GM19239 (cell line): ENCODE results near the gene CFAP97.
"Not testable (repeated sequence)": the region's sequence is repeated elsewhere in the genome, so short reads cannot be mapped to it uniquely, and the experiment has no call there.

Source experiments
- DNase-seq: peaks from one replicate; pipeline ENCODE4 v3.0.0; 2011; ENCODE audit warnings: low spot score; ENCODE audit not compliant: insufficient read length
- FAIRE-seq: peaks from 2 replicates; lab custom pipeline; 2011; peaks lifted over from hg19 to GRCh38; lab: Jason Lieb, UNC

Gene CFAP97

DNA sequence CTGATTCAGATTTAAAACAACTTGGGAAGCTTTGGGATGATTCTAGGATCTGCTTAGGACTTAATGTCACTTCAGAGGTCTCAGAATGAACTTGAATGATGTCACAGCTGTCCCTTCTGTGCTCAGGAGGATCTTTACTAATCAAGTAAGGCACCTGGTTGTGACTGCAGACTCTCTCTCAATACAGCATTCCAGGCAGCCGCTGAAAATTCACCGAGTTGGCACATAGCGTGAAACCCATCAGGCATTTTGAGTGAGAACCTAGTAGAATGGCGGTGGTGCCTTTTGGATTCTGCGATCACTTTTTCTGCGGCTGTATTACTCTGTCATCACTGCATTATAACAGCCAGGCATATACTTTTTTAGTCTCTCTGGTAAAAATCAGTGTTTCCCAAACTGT is 22.1 kb upstream of the CFAP97 start:
- FAIRE-seq (no peak), DNase-seq (no peak)

- FAIRE-seq (no peak), DNase-seq (no peak)
Measured at GRCh38 chr4:185224597-185224996, 20.8 kb upstream of the CFAP97 start.

- no peak for DNase-seq
- FAIRE-seq, result peak; percentile 4
Measured at GRCh38 chr4:185222598-185222997, 18.8 kb upstream of the CFAP97 start.

GRCh38 chr4:185221912-185222311 is 18.1 kb upstream of the CFAP97 start:
- FAIRE-seq (no peak), DNase-seq (no peak)

GRCh38 chr4:185221491-185221890 is 17.7 kb upstream of the CFAP97 start:
- FAIRE-seq, result peak; percentile 11

GRCh38 chr4:185219551-185220344 is 15.9 kb upstream of the CFAP97 start:
- FAIRE-seq, result peak; percentile 86
- DNase-seq, result no peak

More at GRCh38 chr4:185221491-185221890, 17.7 kb upstream of the CFAP97 start:
- DNase-seq, result no peak

GRCh38 chr4:185218312-185218711 is 14.5 kb upstream of the CFAP97 start:
- FAIRE-seq (no peak), DNase-seq (no peak)

- FAIRE-seq, result no peak
- DNase-seq, result no peak
Measured at GRCh38 chr4:185217408-185217975, 13.7 kb upstream of the CFAP97 start.

GRCh38 chr4:185215261-185215660 is 11.5 kb upstream of the CFAP97 start:
- FAIRE-seq, result no peak
- DNase-seq, result no peak

DNA sequence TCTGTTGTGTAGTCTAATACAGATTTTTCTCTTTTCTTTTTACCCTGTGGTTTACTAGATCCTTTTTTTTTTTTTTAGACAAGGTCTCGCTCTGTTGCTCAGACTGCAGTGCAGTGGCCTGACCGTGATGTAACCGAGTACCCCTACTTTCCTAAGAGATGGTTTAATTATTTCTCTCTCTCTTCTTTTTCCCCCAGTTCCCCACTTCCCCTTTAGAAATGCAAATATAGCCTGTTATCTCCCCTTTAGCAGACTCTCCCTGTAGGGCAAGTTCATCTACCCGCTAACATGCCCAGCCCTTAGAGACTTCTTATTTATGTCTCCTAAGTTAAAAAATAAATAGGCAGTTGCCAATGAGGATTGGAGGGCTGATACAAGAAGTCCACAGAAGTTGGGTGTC is 10.1 kb upstream of the CFAP97 start:
- FAIRE-seq, result peak; percentile 67
- peak; percentile 67 for DNase-seq

DNA sequence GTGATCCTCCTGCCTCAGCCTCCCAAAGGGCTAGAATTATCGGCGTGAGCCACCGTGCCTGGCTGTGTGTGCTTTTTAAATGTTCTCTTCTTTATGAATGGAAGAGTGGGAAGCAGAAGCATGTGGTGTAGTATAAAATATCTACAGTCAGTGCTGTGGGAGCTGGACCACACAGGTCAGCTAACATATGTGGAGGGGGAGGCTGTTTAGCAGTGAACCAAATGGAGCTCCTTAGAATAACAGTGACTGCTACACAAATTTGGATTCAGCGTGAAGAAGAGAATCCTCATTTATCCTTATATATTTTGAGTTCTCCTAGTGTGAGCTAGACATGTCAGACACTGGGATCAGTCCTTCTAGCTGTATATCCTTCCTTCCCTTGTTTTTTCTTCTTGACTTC is 8.8 kb upstream of the CFAP97 start:
- peak; percentile 47 for FAIRE-seq

GRCh38 chr4:185211641-185212040 is 7.8 kb upstream of the CFAP97 start:
- DNase-seq (no peak), FAIRE-seq (no peak)

More for the DNA sequence above, 8.8 kb upstream of the CFAP97 start:
- DNase-seq, result no peak

GRCh38 chr4:185211035-185211434 is 7.2 kb upstream of the CFAP97 start:
- DNase-seq (no peak), FAIRE-seq (peak; percentile 56)

- FAIRE-seq (peak; percentile 72), DNase-seq (no peak)
Measured at GRCh38 chr4:185210102-185210981, 6.5 kb upstream of the CFAP97 start.

DNA sequence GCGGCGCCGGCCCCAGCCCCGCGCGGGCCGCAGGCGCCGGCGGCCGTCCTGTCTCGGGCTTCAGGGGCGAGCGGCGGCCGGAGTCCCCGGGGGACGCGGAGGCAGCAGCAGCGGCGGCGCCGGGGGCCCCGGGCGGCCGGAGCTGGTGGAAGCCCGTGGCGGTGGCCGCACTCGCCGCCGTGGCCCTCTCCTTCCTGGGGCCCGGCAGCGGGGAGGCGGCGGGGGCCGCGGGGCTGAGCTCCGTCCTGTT is 6.0 kb upstream of the CFAP97 start:
- DNase-seq, FAIRE-seq: not testable (repeated sequence)

DNA sequence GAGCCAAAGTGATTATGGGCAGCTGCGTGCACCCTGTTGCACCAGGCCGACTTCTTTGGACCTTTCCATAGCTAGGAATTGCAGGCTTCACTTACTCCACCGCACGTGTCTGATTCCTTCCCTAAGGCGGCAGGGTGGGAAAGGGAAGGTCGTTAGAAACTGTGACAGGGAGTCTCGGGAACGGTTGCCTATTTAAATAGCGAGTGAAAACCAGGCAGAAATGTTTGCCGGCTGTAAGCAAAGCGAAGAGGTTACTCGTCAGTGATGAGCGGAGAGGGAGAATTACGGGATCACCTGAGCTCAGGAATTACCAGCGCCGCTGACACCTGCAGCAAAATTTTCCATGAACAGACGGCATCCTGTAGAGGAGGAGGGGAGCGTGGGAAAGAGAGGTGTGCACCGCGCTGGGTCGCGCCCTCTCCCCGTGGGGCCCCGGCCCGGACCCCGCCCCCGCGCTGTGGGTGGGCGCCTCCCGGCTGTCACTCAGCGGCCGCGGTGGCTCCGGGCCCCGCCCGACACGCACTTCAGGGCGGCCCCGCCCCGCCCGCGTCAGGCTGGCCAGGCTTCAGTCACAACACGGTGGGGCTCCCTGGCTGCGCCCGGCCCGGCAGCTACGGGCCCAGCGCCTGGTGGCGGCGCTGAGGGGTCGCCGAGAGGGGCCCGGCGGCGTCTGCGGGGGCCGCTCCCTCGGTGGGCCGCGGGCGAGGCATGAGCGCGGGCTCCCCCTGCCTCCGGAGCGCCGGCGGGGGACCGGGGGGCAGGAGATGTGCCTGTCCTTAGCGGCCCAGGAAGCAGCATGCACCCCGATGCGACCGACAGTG is 5.4 kb upstream of the CFAP97 start, which contains the start of gene SNX25:
Gene SNX25 (plus strand): TSS at position 568 of the 821 bp plus-strand sequence. CDS start 229 bp downstream, at position 797.
- FAIRE-seq, result peak; percentile 78
- peak; percentile 64 for DNase-seq

DNA sequence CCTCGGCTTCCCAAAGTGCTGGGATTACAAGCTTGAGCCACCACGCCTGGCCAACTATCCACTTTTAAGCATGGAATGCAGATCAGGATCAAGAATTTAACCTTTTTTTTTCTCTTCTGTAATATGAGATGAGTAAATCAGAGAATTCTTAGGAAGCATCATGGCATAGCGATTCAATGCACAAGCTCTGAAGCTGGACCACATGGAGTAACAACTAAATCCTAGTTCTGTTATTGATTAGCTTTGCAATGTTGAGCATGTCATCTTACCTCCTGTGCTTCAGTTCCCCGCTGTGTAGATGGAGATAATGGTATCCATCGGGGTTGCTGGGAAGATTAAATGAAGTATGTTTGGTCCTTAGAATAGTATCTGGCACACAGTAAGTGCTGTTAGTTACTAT is 3.7 kb upstream of the CFAP97 start:
- DNase-seq (no peak), FAIRE-seq (no peak)

- DNase-seq, result no peak
- peak; percentile 79 for FAIRE-seq
Measured at GRCh38 chr4:185205697-185206342, 2.0 kb upstream of the CFAP97 start.

DNA sequence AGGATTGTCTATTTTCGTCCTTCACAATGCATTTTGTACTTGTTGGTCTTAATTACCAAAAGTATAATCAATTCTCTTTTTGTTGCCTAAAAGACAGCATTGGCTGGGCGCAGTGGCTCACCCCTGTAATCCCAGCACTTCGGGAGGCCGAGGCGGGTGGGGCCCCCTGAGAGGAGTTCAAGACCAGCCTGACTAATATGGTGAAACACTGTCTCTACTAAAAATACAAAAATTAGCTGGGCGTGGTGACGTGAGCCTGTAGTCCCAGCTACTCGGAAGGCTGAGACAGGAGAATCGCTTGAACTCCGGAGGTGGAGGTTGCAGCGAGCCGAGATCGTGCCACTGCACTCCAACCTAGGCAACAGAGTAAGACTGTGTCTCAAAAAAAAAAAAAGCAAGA is 1.3 kb upstream of the CFAP97 start:
- not testable (repeated sequence) for FAIRE-seq

More for the DNA sequence above, 1.3 kb upstream of the CFAP97 start:
- not testable (repeated sequence) for DNase-seq
